CD4-positive, CD25-positive, alpha-beta regulatory T cell (primary cell): ENCODE data around the gene DESI1. TPM values are rescaled to one million over a fixed set of nuclear protein-coding genes. Genes with fewer than 3 reads are reported as not detected.
"Not testable (repeated sequence)": the region's sequence is repeated elsewhere in the genome, so short reads cannot be mapped to it uniquely, and the experiment has no call there.

Source experiments
- ATAC-seq, 2 donors: fragments of 150-1000 bp; cut with Tn5 transposase; one replicate each; pipeline ENCODE4 v1.10.0; 2021; ENCODE audit warnings: low read depth in 2 of 2, moderate number of reproducible peaks in 2 of 2, moderate library complexity in 1 of 2
- DNase-seq, 3 donors: peaks; one replicate each; pipeline versions ENCODE4 v3.0.0 to v3.0.0-alpha.2; 2012 to 2022; ENCODE audit warnings: mixed read lengths in 1 of 3
- H3K27ac ChIP-seq: one replicate; pipeline ENCODE4 v1.7.0; 2013; ENCODE audit warnings: mild to moderate bottlenecking, low read length; ENCODE audit not compliant: insufficient read depth, poor library complexity, severe bottlenecking
- H3K27me3 ChIP-seq: one replicate; pipeline ENCODE4 v1.7.0; 2013; ENCODE audit warnings: low read length; ENCODE audit not compliant: control insufficient read depth, insufficient read depth
- H3K36me3 ChIP-seq: one replicate; pipeline ENCODE4 v1.7.0; 2013; ENCODE audit warnings: mild to moderate bottlenecking, low read length, moderate library complexity; ENCODE audit not compliant: control insufficient read depth, insufficient read depth
- H3K4me1 ChIP-seq: 2 replicates; pipeline ENCODE4 v1.7.0; 2013; ENCODE audit warnings: mild to moderate bottlenecking, low read length; ENCODE audit not compliant: insufficient read depth, control insufficient read depth, poor library complexity, severe bottlenecking
- H3K4me3 ChIP-seq: one replicate; pipeline ENCODE4 v1.7.0; 2013; ENCODE audit warnings: low read depth, mild to moderate bottlenecking, low read length, moderate library complexity
- H3K9me3 ChIP-seq, 2 experiments: 1 replicate in 1 of 2; 2 replicates in 1 of 2; pipeline ENCODE4 v1.7.0; 2013; ENCODE audit warnings: low read length in 2 of 2, mild to moderate bottlenecking in 1 of 2, moderate library complexity in 1 of 2; ENCODE audit not compliant: control insufficient read depth in 2 of 2
- H3K27ac Mint-ChIP-seq, 3 donors: one replicate each; pipeline ENCODE4 v1.8.0; 2020 to 2022; ENCODE audit warnings: mild to moderate bottlenecking in 3 of 3, mixed read lengths in 3 of 3, moderate library complexity in 2 of 3
- H3K27me3 Mint-ChIP-seq: one replicate; pipeline ENCODE4 v1.8.0; 2022; ENCODE audit warnings: mild to moderate bottlenecking, mixed read lengths
- H3K36me3 Mint-ChIP-seq: one replicate; pipeline ENCODE4 v1.8.0; 2020; ENCODE audit warnings: mixed read lengths
- H3K4me1 Mint-ChIP-seq, 4 donors: one replicate each; pipeline ENCODE4 v1.8.0; 2020 to 2022; ENCODE audit warnings: mixed read lengths in 4 of 4, mild to moderate bottlenecking in 1 of 4
- H3K4me3 Mint-ChIP-seq, 4 donors: one replicate each; pipeline ENCODE4 v1.8.0; 2020 to 2022; ENCODE audit warnings: mild to moderate bottlenecking in 4 of 4, mixed read lengths in 4 of 4, moderate library complexity in 3 of 4
- H3K9me3 Mint-ChIP-seq, 7 donors: one replicate each; pipeline ENCODE4 v1.8.0; 2020 to 2022; ENCODE audit warnings: mixed read lengths in 7 of 7, mild to moderate bottlenecking in 3 of 7, moderate library complexity in 2 of 7
- polyA plus RNA-seq, 4 donors: library from polyadenylated mRNA; unstranded; fragments of 300-500 nt; fragmentation: Illumina TruSeq; gene quantifications; one replicate each; pipeline ENCODE4 v1.2.3, GENCODE V29; 2021
- total RNA-seq: library from RNA; stranded (reverse); gene quantifications from one replicate; pipeline ENCODE4 v1.2.3, GENCODE V29; 2022

The DESI1 gene
- total and polyA plus RNA-seq, 5 donors from 2014 or later, result 8.6 to 30.5 (median 15.8) TPM

- no peaks in the 10 kb centered on the region for H3K4me1 ChIP-seq
- no peak overlapping the region for H3K4me3 Mint-ChIP-seq
- peaks cover 18% of the 10 kb centered on the region for H3K36me3 ChIP-seq
- DNase-seq (no peak), ATAC-seq (no peak)
- peaks cover 14% of the 10 kb centered on the region for H3K36me3 Mint-ChIP-seq
- H3K27me3 Mint-ChIP-seq, result no peaks in the 10 kb centered on the region
- no peak overlapping the region for H3K27ac ChIP-seq
- no peaks in the 10 kb centered on the region for H3K27me3 ChIP-seq
- no peaks in the 10 kb centered on the region for H3K9me3 ChIP-seq
- peaks cover 0 to 3% (median under 1%) of the 10 kb centered on the region in 4 donors for H3K4me1 Mint-ChIP-seq
- no peaks in the 10 kb centered on the region for H3K9me3 Mint-ChIP-seq
- no peak overlapping the region for H3K4me3 ChIP-seq
- H3K27ac Mint-ChIP-seq, result peak overlapping the region in 1 of 3 donors; percentile 74
Measured at GRCh38 chr22:41597635-41597953, 23.2 kb downstream of the DESI1 start.

GRCh38 chr22:41596776-41597634, 23.8 kb downstream of the DESI1 start:
- peak; percentile 34 to 56 for ATAC-seq
- no peaks in the 10 kb centered on the region for H3K9me3 Mint-ChIP-seq
- H3K4me3 Mint-ChIP-seq, result peak overlapping the region in 1 of 4 donors; percentile 38
- peaks cover 8% of the 10 kb centered on the region for H3K36me3 Mint-ChIP-seq
- Histone ChIP-seq H3K27me3 (no peaks in the 10 kb centered on the region), H3K27ac (no peak overlapping the region), H3K9me3 (no peaks in the 10 kb centered on the region), H3K4me1 (no peaks in the 10 kb centered on the region), H3K4me3 (no peak overlapping the region), H3K36me3 (peaks cover 12% of the 10 kb centered on the region)
- peak overlapping the region in 1 of 3 donors; percentile 56 for H3K27ac Mint-ChIP-seq
- no peaks in the 10 kb centered on the region for H3K27me3 Mint-ChIP-seq
- no peaks in the 10 kb centered on the region for H3K4me1 Mint-ChIP-seq
- peak in 1 of 3 donors; percentile 44 for DNase-seq

- no peak for DNase-seq
- Histone ChIP-seq H3K27ac (no peak overlapping the region), H3K27me3 (no peaks in the 10 kb centered on the region), H3K4me3 (no peak overlapping the region), H3K9me3 (no peaks in the 10 kb centered on the region), H3K36me3 (peaks cover 8% of the 10 kb centered on the region), H3K4me1 (no peaks in the 10 kb centered on the region)
- H3K36me3 Mint-ChIP-seq, result peaks cover 5% of the 10 kb centered on the region
- H3K4me1 Mint-ChIP-seq, result no peaks in the 10 kb centered on the region
- H3K9me3 Mint-ChIP-seq, result no peaks in the 10 kb centered on the region
- H3K27me3 Mint-ChIP-seq, result no peaks in the 10 kb centered on the region
- no peak for ATAC-seq
- no peak overlapping the region for H3K27ac Mint-ChIP-seq
- no peak overlapping the region for H3K4me3 Mint-ChIP-seq
Measured at GRCh38 chr22:41595703-41596102, 25.1 kb downstream of the DESI1 start.

GRCh38 chr22:41593336-41593960, 27.4 kb downstream of the DESI1 start:
- not testable (repeated sequence) for H3K9me3 ChIP-seq, H3K27me3 Mint-ChIP-seq, H3K36me3 Mint-ChIP-seq, H3K9me3 Mint-ChIP-seq, H3K27ac Mint-ChIP-seq, H3K36me3 ChIP-seq, H3K27ac ChIP-seq, H3K4me1 ChIP-seq, H3K4me3 ChIP-seq, H3K27me3 ChIP-seq, DNase-seq, ATAC-seq
- H3K4me3 Mint-ChIP-seq, result peak overlapping the region in 1 of 4 donors; percentile 44
- peaks cover 0 to 16% (median 7%) of the 10 kb centered on the region in 4 donors for H3K4me1 Mint-ChIP-seq

- peak; percentile 97 to 98 for ATAC-seq
- Mint-ChIP-seq H3K9me3 (peaks cover 0 to 2% (median 0%) of the 10 kb centered on the region in 7 donors), H3K36me3 (no peaks in the 10 kb centered on the region), H3K27me3 (no peaks in the 10 kb centered on the region), H3K27ac (peak within 1 kb of the TSS; percentile 90 to 95 (median 92)), H3K4me1 (peaks cover 0 to 32% (median 21%) of the 10 kb centered on the region in 4 donors), H3K4me3 (peak within 1 kb of the TSS; percentile 87 to 95 (median 93))
- DNase-seq, result peak; percentile 100
- Histone ChIP-seq H3K4me1 (peaks cover 18% of the 10 kb centered on the region), H3K27me3 (no peaks in the 10 kb centered on the region), H3K27ac (peak within 1 kb of the TSS; percentile 73), H3K36me3 (peaks cover 8% of the 10 kb centered on the region), H3K4me3 (peak within 1 kb of the TSS; percentile 67), H3K9me3 (no peaks in the 10 kb centered on the region)
Measured at GRCh38 chr22:41589391-41590241, 31.2 kb downstream of the DESI1 start, which contains the start of gene PMM1. Gene PMM1, minus strand, starts transcription at chr22:41589840. Its CDS starts 35 bp downstream, at chr22:41589805.

- DNase-seq (no peak), ATAC-seq (no peak)
- Mint-ChIP-seq H3K9me3 (peaks cover 0 to 2% (median 0%) of the 10 kb centered on the region in 7 donors), H3K27ac (peak overlapping the region in 1 of 3 donors; percentile 17), H3K4me1 (peaks cover 0 to 37% (median 23%) of the 10 kb centered on the region in 4 donors), H3K4me3 (peak overlapping the region in 3 of 4 donors; percentile 33 to 88 (median 87)), H3K36me3 (peaks cover 15% of the 10 kb centered on the region), H3K27me3 (no peaks in the 10 kb centered on the region)
- peaks cover 28% of the 10 kb centered on the region for H3K36me3 ChIP-seq
- H3K4me3 ChIP-seq, result no peak overlapping the region
- H3K27me3 ChIP-seq, result no peaks in the 10 kb centered on the region
- H3K9me3 ChIP-seq, result no peaks in the 10 kb centered on the region
- H3K4me1 ChIP-seq, result peaks cover 18% of the 10 kb centered on the region
- H3K27ac ChIP-seq, result no peak overlapping the region
Measured at GRCh38 chr22:41587347-41587723, 33.5 kb downstream of the DESI1 start.

- Histone ChIP-seq H3K9me3 (no peaks in the 10 kb centered on the region), H3K27ac (no peak overlapping the region), H3K4me3 (no peak overlapping the region), H3K4me1 (peaks cover 18% of the 10 kb centered on the region), H3K27me3 (no peaks in the 10 kb centered on the region), H3K36me3 (peaks cover 35% of the 10 kb centered on the region)
- DNase-seq (no peak), ATAC-seq (no peak)
- H3K4me1 Mint-ChIP-seq, result peaks cover 0 to 37% (median 23%) of the 10 kb centered on the region in 4 donors
- H3K27ac Mint-ChIP-seq, result peak overlapping the region in 2 of 3 donors; percentile 3 to 60
- peaks cover 16% of the 10 kb centered on the region for H3K36me3 Mint-ChIP-seq
- H3K9me3 Mint-ChIP-seq, result peaks cover 0 to 2% (median 0%) of the 10 kb centered on the region in 7 donors
- peak overlapping the region in 1 of 4 donors; percentile 10 for H3K4me3 Mint-ChIP-seq
- H3K27me3 Mint-ChIP-seq, result no peaks in the 10 kb centered on the region
Measured at GRCh38 chr22:41585898-41586297, 34.9 kb downstream of the DESI1 start.
